ENCODE results near the gene SHROOM4. TPM values are rescaled to one million over a fixed set of nuclear protein-coding genes. Genes with fewer than 3 reads are reported as not detected.
A peak's percentile ranks its signal among the peaks of the same experiment; 100 is the strongest.

The SHROOM4 gene
- polyA plus RNA-seq, 4 donors, result under 0.01 to 5.0 (median 1.8) TPM

GRCh38 chrX:50770702-50771101 lies 43.3 kb downstream of the SHROOM4 start:
- no peaks in the 10 kb centered on the region for H3K9me3 ChIP-seq (ENCODE audit: control insufficient read depth in 2 of 2, insufficient read depth in 1 of 2, low read depth in 1 of 2, low read length in 1 of 2)
- no peak for FAIRE-seq
- no peaks in the 10 kb centered on the region for H3K36me3 ChIP-seq (ENCODE audit: control insufficient read depth in 3 of 3, insufficient read depth in 2 of 3, low read depth in 1 of 3, low read length in 3 of 3)
- 17 to 36% (median 27%) methylated on average over 2 of the region's 2 CpGs for WGBS, 3 donors
- peak; percentile 78 to 85 for DNase-seq
- peak overlapping the region in 2 of 3 donors; percentile 58 to 82 for H3K27ac ChIP-seq (ENCODE audit: low read depth in 1 of 3, low read length in 2 of 3)
- peaks cover 0 to 4% (median 3%) of the 10 kb centered on the region in 3 donors for H3K4me1 ChIP-seq (ENCODE audit: control insufficient read depth in 3 of 3, insufficient read depth in 2 of 3, low read depth in 1 of 3, low read length in 2 of 3)
- H3K27me3 ChIP-seq (ENCODE audit: control insufficient read depth in 3 of 3, insufficient read depth in 3 of 3, low read length in 3 of 3), result no peaks in the 10 kb centered on the region
- no peak overlapping the region for H3K4me3 ChIP-seq (ENCODE audit: low read depth in 1 of 3, low read length in 3 of 3)

GRCh38 chrX:50769389-50770063 lies 44.5 kb downstream of the SHROOM4 start:
- WGBS, 3 donors, result 29 to 67% (median 51%) methylated on average over 5 of the region's 5 CpGs
- no peak for FAIRE-seq

GRCh38 chrX:50768801-50769200 lies 45.2 kb downstream of the SHROOM4 start:
- H3K27ac ChIP-seq (ENCODE audit: low read depth in 1 of 3, low read length in 2 of 3), result peak overlapping the region in 1 of 3 donors; percentile 65
- WGBS, 3 donors, result 22 to 41% (median 38%) methylated on average over 1 of the region's 1 CpG

More at GRCh38 chrX:50769389-50770063, 44.5 kb downstream of the SHROOM4 start:
- DNase-seq, result peak; percentile 41 to 86
- Histone ChIP-seq H3K4me3 (ENCODE audit: low read depth in 1 of 3, low read length in 3 of 3) (no peak overlapping the region), H3K9me3 (ENCODE audit: control insufficient read depth in 2 of 2, insufficient read depth in 1 of 2, low read depth in 1 of 2, low read length in 1 of 2) (no peaks in the 10 kb centered on the region), H3K27ac (ENCODE audit: low read depth in 1 of 3, low read length in 2 of 3) (peak overlapping the region; percentile 20 to 82 (median 45)), H3K4me1 (ENCODE audit: control insufficient read depth in 3 of 3, insufficient read depth in 2 of 3, low read depth in 1 of 3, low read length in 2 of 3) (peaks cover 0 to 4% (median 3%) of the 10 kb centered on the region in 3 donors), H3K27me3 (ENCODE audit: control insufficient read depth in 3 of 3, insufficient read depth in 3 of 3, low read length in 3 of 3) (no peaks in the 10 kb centered on the region), H3K36me3 (ENCODE audit: control insufficient read depth in 3 of 3, insufficient read depth in 2 of 3, low read depth in 1 of 3, low read length in 3 of 3) (no peaks in the 10 kb centered on the region)

GRCh38 chrX:50765986-50766385 lies 48.0 kb downstream of the SHROOM4 start:
- Histone ChIP-seq H3K4me1 (ENCODE audit: control insufficient read depth in 3 of 3, insufficient read depth in 2 of 3, low read depth in 1 of 3, low read length in 2 of 3) (peaks cover 0 to 4% (median 3%) of the 10 kb centered on the region in 3 donors), H3K36me3 (ENCODE audit: control insufficient read depth in 3 of 3, insufficient read depth in 2 of 3, low read depth in 1 of 3, low read length in 3 of 3) (no peaks in the 10 kb centered on the region), H3K9me3 (ENCODE audit: control insufficient read depth in 2 of 2, insufficient read depth in 1 of 2, low read depth in 1 of 2, low read length in 1 of 2) (no peaks in the 10 kb centered on the region), H3K27ac (ENCODE audit: low read depth in 1 of 3, low read length in 2 of 3) (no peak overlapping the region), H3K4me3 (ENCODE audit: low read depth in 1 of 3, low read length in 3 of 3) (no peak overlapping the region), H3K27me3 (ENCODE audit: control insufficient read depth in 3 of 3, insufficient read depth in 3 of 3, low read length in 3 of 3) (no peaks in the 10 kb centered on the region)
- DNase-seq, result peak in 1 of 2 donors; percentile 3
- FAIRE-seq, result no peak
- WGBS, 3 donors, result 66 to 87% (median 68%) methylated on average over 3 of the region's 3 CpGs

More at GRCh38 chrX:50768801-50769200, 45.2 kb downstream of the SHROOM4 start:
- H3K4me1 ChIP-seq (ENCODE audit: control insufficient read depth in 3 of 3, insufficient read depth in 2 of 3, low read depth in 1 of 3, low read length in 2 of 3), result peaks cover 0 to 4% (median 3%) of the 10 kb centered on the region in 3 donors
- H3K27me3 ChIP-seq (ENCODE audit: control insufficient read depth in 3 of 3, insufficient read depth in 3 of 3, low read length in 3 of 3), result no peaks in the 10 kb centered on the region
- no peaks in the 10 kb centered on the region for H3K36me3 ChIP-seq (ENCODE audit: control insufficient read depth in 3 of 3, insufficient read depth in 2 of 3, low read depth in 1 of 3, low read length in 3 of 3)
- FAIRE-seq (no peak), DNase-seq (no peak)
- H3K9me3 ChIP-seq (ENCODE audit: control insufficient read depth in 2 of 2, insufficient read depth in 1 of 2, low read depth in 1 of 2, low read length in 1 of 2), result no peaks in the 10 kb centered on the region
- H3K4me3 ChIP-seq (ENCODE audit: low read depth in 1 of 3, low read length in 3 of 3), result no peak overlapping the region

- H3K4me3 ChIP-seq (ENCODE audit: low read depth in 1 of 3, low read length in 3 of 3), result no peak overlapping the region
- DNase-seq (no peak), FAIRE-seq (no peak)
- no peaks in the 10 kb centered on the region for H3K27me3 ChIP-seq (ENCODE audit: control insufficient read depth in 3 of 3, insufficient read depth in 3 of 3, low read length in 3 of 3)
- H3K27ac ChIP-seq (ENCODE audit: low read depth in 1 of 3, low read length in 2 of 3), result no peak overlapping the region
- H3K36me3 ChIP-seq (ENCODE audit: control insufficient read depth in 3 of 3, insufficient read depth in 2 of 3, low read depth in 1 of 3, low read length in 3 of 3), result no peaks in the 10 kb centered on the region
- no peaks in the 10 kb centered on the region for H3K9me3 ChIP-seq (ENCODE audit: control insufficient read depth in 2 of 2, insufficient read depth in 1 of 2, low read depth in 1 of 2, low read length in 1 of 2)
- 84 to 89% (median 89%) methylated on average over 2 of the region's 2 CpGs for WGBS, 3 donors
- H3K4me1 ChIP-seq (ENCODE audit: control insufficient read depth in 3 of 3, insufficient read depth in 2 of 3, low read depth in 1 of 3, low read length in 2 of 3), result no peaks in the 10 kb centered on the region
Measured at GRCh38 chrX:50762578-50762977, 51.4 kb downstream of the SHROOM4 start.

GRCh38 chrX:50756276-50756675 lies 57.7 kb downstream of the SHROOM4 start:
- 75 to 92% (median 90%) methylated on average over 3 of the region's 3 CpGs for WGBS, 3 donors

GRCh38 chrX:50751091-50751490 lies 62.9 kb downstream of the SHROOM4 start:
- no peak overlapping the region for H3K4me3 ChIP-seq (ENCODE audit: low read depth in 1 of 3, low read length in 3 of 3)
- H3K36me3 ChIP-seq (ENCODE audit: control insufficient read depth in 3 of 3, insufficient read depth in 2 of 3, low read depth in 1 of 3, low read length in 3 of 3), result no peaks in the 10 kb centered on the region
- no peaks in the 10 kb centered on the region for H3K4me1 ChIP-seq (ENCODE audit: control insufficient read depth in 3 of 3, insufficient read depth in 2 of 3, low read depth in 1 of 3, low read length in 2 of 3)
- no peak overlapping the region for H3K27ac ChIP-seq (ENCODE audit: low read depth in 1 of 3, low read length in 2 of 3)
- WGBS, 3 donors, result 39 to 71% (median 50%) methylated on average over 2 of the region's 2 CpGs
- DNase-seq (no peak), FAIRE-seq (no peak)
- no peaks in the 10 kb centered on the region for H3K27me3 ChIP-seq (ENCODE audit: control insufficient read depth in 3 of 3, insufficient read depth in 3 of 3, low read length in 3 of 3)
- H3K9me3 ChIP-seq (ENCODE audit: control insufficient read depth in 2 of 2, insufficient read depth in 1 of 2, low read depth in 1 of 2, low read length in 1 of 2), result no peaks in the 10 kb centered on the region

More at GRCh38 chrX:50756276-50756675, 57.7 kb downstream of the SHROOM4 start:
- H3K9me3 ChIP-seq (ENCODE audit: control insufficient read depth in 2 of 2, insufficient read depth in 1 of 2, low read depth in 1 of 2, low read length in 1 of 2), result no peaks in the 10 kb centered on the region
- DNase-seq, result no peak
- no peaks in the 10 kb centered on the region for H3K27me3 ChIP-seq (ENCODE audit: control insufficient read depth in 3 of 3, insufficient read depth in 3 of 3, low read length in 3 of 3)
- H3K4me1 ChIP-seq (ENCODE audit: control insufficient read depth in 3 of 3, insufficient read depth in 2 of 3, low read depth in 1 of 3, low read length in 2 of 3), result no peaks in the 10 kb centered on the region
- no peak overlapping the region for H3K4me3 ChIP-seq (ENCODE audit: low read depth in 1 of 3, low read length in 3 of 3)
- H3K36me3 ChIP-seq (ENCODE audit: control insufficient read depth in 3 of 3, insufficient read depth in 2 of 3, low read depth in 1 of 3, low read length in 3 of 3), result no peaks in the 10 kb centered on the region
- no peak for FAIRE-seq
- H3K27ac ChIP-seq (ENCODE audit: low read depth in 1 of 3, low read length in 2 of 3), result no peak overlapping the region

- H3K36me3 ChIP-seq (ENCODE audit: control insufficient read depth in 3 of 3, insufficient read depth in 2 of 3, low read depth in 1 of 3, low read length in 3 of 3), result no peaks in the 10 kb centered on the region
- H3K27me3 ChIP-seq (ENCODE audit: control insufficient read depth in 3 of 3, insufficient read depth in 3 of 3, low read length in 3 of 3), result no peaks in the 10 kb centered on the region
- 46 to 85% (median 83%) methylated on average over 1 of the region's 1 CpG for WGBS, 3 donors
- no peak overlapping the region for H3K27ac ChIP-seq (ENCODE audit: low read depth in 1 of 3, low read length in 2 of 3)
- no peaks in the 10 kb centered on the region for H3K4me1 ChIP-seq (ENCODE audit: control insufficient read depth in 3 of 3, insufficient read depth in 2 of 3, low read depth in 1 of 3, low read length in 2 of 3)
- DNase-seq (peak; percentile 13 to 15), FAIRE-seq (no peak)
- no peak overlapping the region for H3K4me3 ChIP-seq (ENCODE audit: low read depth in 1 of 3, low read length in 3 of 3)
- no peaks in the 10 kb centered on the region for H3K9me3 ChIP-seq (ENCODE audit: control insufficient read depth in 2 of 2, insufficient read depth in 1 of 2, low read depth in 1 of 2, low read length in 1 of 2)
Measured at GRCh38 chrX:50747471-50747900, 66.5 kb downstream of the SHROOM4 start.

Data from small intestine (tissue), 7 donors.